ENCODE measurements around the gene ICA1. TPM values are rescaled to one million over a fixed set of nuclear protein-coding genes. Genes with fewer than 3 reads are reported as not detected.

ICA1 gene
- total RNA-seq, 1 donor from 2014 or later: 30.3 TPM

DNA sequence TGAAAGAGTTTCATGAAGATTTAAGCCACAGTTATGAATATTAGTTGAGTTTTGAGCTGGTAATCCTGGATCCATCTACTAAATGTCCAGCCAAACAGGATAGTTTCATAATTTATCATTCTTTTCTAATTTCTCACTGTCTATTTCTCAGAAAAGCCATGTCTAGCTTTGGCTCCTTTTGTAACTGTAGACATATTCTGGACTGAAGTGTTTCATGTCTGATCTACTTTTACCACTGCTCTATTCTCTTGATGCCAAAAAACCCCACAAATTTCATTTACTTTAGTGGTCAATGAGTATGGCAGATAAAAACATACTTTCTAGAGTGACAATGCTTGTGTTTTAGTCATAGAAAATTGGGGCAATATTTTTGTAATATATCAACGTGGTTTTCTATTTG is 61.2 kb downstream of the ICA1 start:
- no peak overlapping the region for H3K4me3 ChIP-seq (ENCODE audit: low read depth, low read length)
- no peak for DNase-seq (ENCODE audit: low read depth)
- TF ChIP-seq CTCF (conservative IDR thresholded peaks at IDR 0.05; ENCODE audit: low read depth, low read length): no peak

DNA sequence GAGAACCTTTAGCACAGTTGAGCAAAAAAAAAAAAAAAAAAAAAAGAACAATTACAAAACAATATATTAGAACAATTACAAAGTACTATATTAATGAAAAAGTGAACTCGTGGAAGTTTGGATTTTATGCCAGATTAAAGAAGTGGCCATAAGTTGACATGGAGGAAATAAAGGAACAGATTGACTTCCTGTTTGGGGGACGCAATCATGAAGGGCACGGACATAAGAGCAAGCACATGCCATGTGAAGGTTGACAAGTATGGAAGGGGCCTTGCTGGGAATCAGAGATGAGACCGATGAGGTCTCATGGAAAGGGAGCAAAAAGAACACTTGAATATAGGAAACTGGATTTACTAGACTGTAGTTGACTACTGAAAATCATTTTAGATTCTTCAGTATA is 61.7 kb downstream of the ICA1 start:
- no peak for DNase-seq (ENCODE audit: low read depth)
- TF ChIP-seq CTCF (conservative IDR thresholded peaks at IDR 0.05; ENCODE audit: low read depth, low read length): no peak
- no peak overlapping the region for H3K4me3 ChIP-seq (ENCODE audit: low read depth, low read length)

- no peak for TF ChIP-seq CTCF (conservative IDR thresholded peaks at IDR 0.05; ENCODE audit: low read depth, low read length)
- H3K4me3 ChIP-seq (ENCODE audit: low read depth, low read length): no peak overlapping the region
- no peak for DNase-seq (ENCODE audit: low read depth)
Observed at GRCh38 chr7:8197994-8198698, 63.8 kb downstream of the ICA1 start.

- H3K4me3 ChIP-seq (ENCODE audit: low read depth, low read length): no peak overlapping the region
- no peak for DNase-seq (ENCODE audit: low read depth)
- no peak for TF ChIP-seq CTCF (conservative IDR thresholded peaks at IDR 0.05; ENCODE audit: low read depth, low read length)
Observed at GRCh38 chr7:8192897-8193296, 69.1 kb downstream of the ICA1 start.

GRCh38 chr7:8190119-8190895 is 71.7 kb downstream of the ICA1 start:
- peak; percentile 93 for TF ChIP-seq CTCF (conservative IDR thresholded peaks at IDR 0.05; ENCODE audit: low read depth, low read length)
- DNase-seq (ENCODE audit: low read depth): peak; percentile 39
- no peak overlapping the region for H3K4me3 ChIP-seq (ENCODE audit: low read depth, low read length)

DNA sequence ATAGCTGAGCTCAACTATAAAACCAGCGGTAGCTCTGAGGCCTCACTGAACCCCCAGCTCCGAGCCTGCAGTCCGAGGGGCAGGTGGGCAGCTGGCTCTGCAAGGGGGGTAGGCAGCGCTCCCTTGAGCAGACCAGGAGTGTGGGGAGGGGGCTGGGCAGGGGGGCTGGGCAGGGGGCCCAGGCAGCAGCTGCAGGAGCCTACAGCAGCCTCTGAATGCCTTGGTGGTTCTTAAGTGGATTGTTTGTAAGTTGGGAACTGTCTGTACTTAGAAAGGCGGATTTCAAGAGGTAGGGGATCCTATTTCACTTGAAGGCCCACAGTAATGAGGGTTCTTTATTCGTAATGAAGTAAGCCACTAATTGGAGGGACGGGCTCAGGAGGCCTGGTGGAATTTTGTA is 72.3 kb downstream of the ICA1 start:
- no peak for DNase-seq (ENCODE audit: low read depth)
- no peak overlapping the region for H3K4me3 ChIP-seq (ENCODE audit: low read depth, low read length)
- no peak for TF ChIP-seq CTCF (conservative IDR thresholded peaks at IDR 0.05; ENCODE audit: low read depth, low read length)
